Testis (tissue), 3 donors: ENCODE results near the gene ERCC6L2. TPM values are rescaled to one million over a fixed set of nuclear protein-coding genes. Genes with fewer than 3 reads are reported as not detected.

Source experiments
- DNase-seq: peaks from one replicate; pipeline ENCODE4 v3.0.0-alpha.2; 2019
- H3K27ac ChIP-seq, 2 donors: fragments of 200-600 bp; sonication (generic); one replicate each; pipeline ENCODE4 v1.5.1; 2019
- H3K27me3 ChIP-seq: fragments of 200-600 bp; sonication (generic); one replicate; pipeline ENCODE4 v1.5.1; 2019
- H3K36me3 ChIP-seq: fragments of 200-600 bp; sonication (generic); one replicate; pipeline ENCODE4 v1.5.1; 2017; ENCODE audit warnings: low read depth; ENCODE audit errors: missing control alignments
- H3K4me1 ChIP-seq: fragments of 200-600 bp; sonication (generic); one replicate; pipeline ENCODE4 v1.5.1; 2019
- H3K4me3 ChIP-seq, 2 donors: fragments of 200-600 bp; sonication (generic); one replicate each; pipeline ENCODE4 v1.5.1; 2017 to 2019
- H3K9me3 ChIP-seq: fragments of 200-600 bp; sonication (generic); one replicate; pipeline ENCODE4 v1.5.1; 2017
- POLR2A ChIP-seq: fragments of 450-650 bp; IDR thresholded peaks from one replicate; pipeline ENCODE4 v1.6.1; 2017; ENCODE audit warnings: antibody characterized with exemption, mild to moderate bottlenecking, moderate library complexity
- WGBS, 2 donors: methylation state at CpG; one replicate each; pipeline ENCODE4 v1.1.5; 2018; 5-methylcytosine and 5-hydroxymethylcytosine counted together
- intact Hi-C: fragments of 100-400 bp; cut with DNase I; formaldehyde crosslinking; loops from one replicate; pipeline ENCODE4 v1.15.1; 2023; ENCODE audit warnings: low total_unique reads
- polyA plus RNA-seq: library from polyadenylated mRNA; stranded (reverse); fragments of 350-450 nt; fragmentation: Illumina TruSeq; extraction: RNeasy Lipid Tissue Mini Kit (QIAGEN cat#74804); gene quantifications from one replicate; pipeline ENCODE4 v1.2.3, GENCODE V29; 2014; ENCODE audit warnings: low read depth, low replicate concordance; ENCODE audit not compliant: insufficient read depth
- total RNA-seq, 2 donors: library from RNA; depleted of rRNA; stranded (reverse); fragments of >200 nt; gene quantifications; one replicate each; pipeline ENCODE4 v1.2.3, GENCODE V29; 2016
- TF ChIP-seq, protein P1 (sequence below), 3 experiments: fragments of 450-650 bp in 2 of 3; fragments of 200-600 bp in 1 of 3; sonication (generic) in 1 of 3; IDR thresholded peaks; one replicate each; pipeline ENCODE4 v1.5.1; 2016 to 2019; ENCODE audit warnings: antibody characterized with exemption in 3 of 3, mild to moderate bottlenecking in 2 of 3, moderate library complexity in 1 of 3

ERCC6L2 gene
- total and polyA plus RNA-seq, 3 donors from 2014 or later = 14.8 to 100 (median 83.9) TPM

DNA sequence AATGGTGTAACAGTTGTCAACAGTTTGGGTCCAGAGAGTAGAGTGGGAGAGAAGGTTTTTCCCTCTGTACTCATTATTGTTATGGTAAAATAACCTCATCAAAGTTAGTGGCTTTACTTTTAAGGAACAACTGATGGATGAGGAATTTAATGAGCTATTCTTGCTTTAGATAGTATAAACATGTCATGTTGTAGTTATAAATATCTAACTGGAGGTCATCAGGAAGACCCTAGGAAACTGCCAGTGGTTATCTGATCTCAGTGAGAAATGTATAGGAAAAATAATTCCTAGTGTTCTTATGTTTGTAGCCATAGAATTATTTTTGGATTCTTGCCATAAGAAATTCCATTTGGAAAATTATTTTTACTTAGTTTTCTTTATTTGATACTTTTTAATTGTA lies 4.1 kb downstream of the ERCC6L2 start:
- no peaks in the 10 kb centered on the region for H3K9me3 ChIP-seq
- intact Hi-C loops = loop anchor here (10.0 kb wide), 1 partner anchor 365 kb away; the partner anchor contains the start of gene PTCH1
- DNase-seq = no peak
- no peak for TF ChIP-seq POLR2A
- TF ChIP-seq, protein P1, sequence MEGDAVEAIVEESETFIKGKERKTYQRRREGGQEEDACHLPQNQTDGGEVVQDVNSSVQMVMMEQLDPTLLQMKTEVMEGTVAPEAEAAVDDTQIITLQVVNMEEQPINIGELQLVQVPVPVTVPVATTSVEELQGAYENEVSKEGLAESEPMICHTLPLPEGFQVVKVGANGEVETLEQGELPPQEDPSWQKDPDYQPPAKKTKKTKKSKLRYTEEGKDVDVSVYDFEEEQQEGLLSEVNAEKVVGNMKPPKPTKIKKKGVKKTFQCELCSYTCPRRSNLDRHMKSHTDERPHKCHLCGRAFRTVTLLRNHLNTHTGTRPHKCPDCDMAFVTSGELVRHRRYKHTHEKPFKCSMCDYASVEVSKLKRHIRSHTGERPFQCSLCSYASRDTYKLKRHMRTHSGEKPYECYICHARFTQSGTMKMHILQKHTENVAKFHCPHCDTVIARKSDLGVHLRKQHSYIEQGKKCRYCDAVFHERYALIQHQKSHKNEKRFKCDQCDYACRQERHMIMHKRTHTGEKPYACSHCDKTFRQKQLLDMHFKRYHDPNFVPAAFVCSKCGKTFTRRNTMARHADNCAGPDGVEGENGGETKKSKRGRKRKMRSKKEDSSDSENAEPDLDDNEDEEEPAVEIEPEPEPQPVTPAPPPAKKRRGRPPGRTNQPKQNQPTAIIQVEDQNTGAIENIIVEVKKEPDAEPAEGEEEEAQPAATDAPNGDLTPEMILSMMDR (IDR thresholded peaks at IDR 0.05) = no peak
- H3K36me3 ChIP-seq = no peaks in the 10 kb centered on the region
- peaks cover 6% of the 10 kb centered on the region for H3K4me1 ChIP-seq
- no peak overlapping the region for H3K4me3 ChIP-seq
- no peak overlapping the region for H3K27ac ChIP-seq
- no peaks in the 10 kb centered on the region for H3K27me3 ChIP-seq

DNA sequence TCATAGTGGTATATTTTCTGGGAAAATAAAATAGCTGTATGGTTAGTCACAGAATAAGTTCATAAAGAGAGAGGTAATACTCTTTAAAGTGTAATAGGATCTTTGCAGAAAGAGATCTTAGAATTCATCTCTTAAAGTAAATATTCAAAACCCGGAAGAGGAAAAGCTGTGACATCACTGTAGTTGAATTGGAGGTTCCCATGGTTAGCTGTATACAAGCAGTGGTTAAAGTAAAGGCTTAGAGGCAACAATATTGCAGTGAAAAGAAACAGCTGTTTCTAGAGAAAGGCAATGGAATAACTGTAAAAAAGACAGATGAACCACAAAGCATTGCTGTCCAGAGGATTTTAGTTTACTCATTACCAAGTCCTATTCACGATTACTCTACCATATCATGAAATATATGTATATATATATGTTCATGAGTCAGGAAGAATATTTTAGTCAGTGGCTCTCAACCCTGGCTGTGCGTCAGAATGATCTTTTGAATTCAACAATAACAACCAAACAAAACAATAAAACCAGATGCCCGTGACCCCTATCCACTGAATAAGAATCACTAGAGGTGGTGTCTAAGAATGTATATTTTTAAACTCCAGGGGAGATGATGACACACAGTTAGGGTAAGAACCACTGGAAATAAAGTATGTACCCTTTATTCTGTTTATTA lies 4.7 kb downstream of the ERCC6L2 start:
- DNase-seq = no peak
- H3K27ac ChIP-seq = no peak overlapping the region
- WGBS, 2 donors = 67 to 80% methylated on average over 4 of the region's 4 CpGs

DNA sequence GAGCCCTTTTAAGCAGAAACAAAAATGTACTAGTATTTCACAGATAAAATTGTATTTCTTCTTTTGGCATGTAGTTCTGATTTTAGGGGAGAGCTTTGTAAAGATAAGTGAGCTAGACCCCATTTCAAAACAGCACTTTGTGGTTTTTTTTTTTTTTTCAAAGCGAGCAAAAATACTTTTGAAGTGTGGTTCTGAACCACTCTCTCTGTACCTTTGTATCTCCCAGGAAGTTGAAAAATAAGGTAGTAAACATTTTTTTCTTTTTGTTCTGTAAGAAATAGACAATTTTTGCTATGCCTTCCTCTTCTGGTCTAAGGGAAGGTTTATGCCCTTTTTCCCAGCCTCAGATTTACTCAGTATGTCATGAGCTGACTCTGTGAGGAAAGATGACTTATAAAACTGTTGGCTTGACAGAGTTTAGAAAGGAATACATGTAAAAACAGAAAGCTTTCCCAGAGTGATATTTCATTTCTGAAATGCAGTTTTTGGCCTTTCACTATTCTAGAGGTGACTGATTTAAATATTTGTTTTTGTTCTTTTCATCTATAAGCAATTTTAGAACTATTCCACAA lies 12.5 kb downstream of the ERCC6L2 start:
- Histone ChIP-seq H3K9me3 (no peaks in the 10 kb centered on the region), H3K27me3 (no peaks in the 10 kb centered on the region), H3K4me3 (no peak overlapping the region), H3K27ac (no peak overlapping the region), H3K4me1 (no peaks in the 10 kb centered on the region), H3K36me3 (no peaks in the 10 kb centered on the region)
- 68 to 82% methylated on average over 1 of the region's 1 CpG for WGBS, 2 donors
- no peak for DNase-seq
- TF ChIP-seq POLR2A = no peak
- intact Hi-C loops = no loop called here

More for the DNA sequence above, 4.7 kb downstream of the ERCC6L2 start:
- TF ChIP-seq, protein P1 (IDR thresholded peaks at IDR 0.05) = no peak
- no peak for TF ChIP-seq POLR2A
- Histone ChIP-seq H3K4me1 (peaks cover 5% of the 10 kb centered on the region), H3K36me3 (no peaks in the 10 kb centered on the region), H3K27me3 (no peaks in the 10 kb centered on the region), H3K4me3 (no peak overlapping the region), H3K9me3 (no peaks in the 10 kb centered on the region)
- intact Hi-C loops = no loop called here

DNA sequence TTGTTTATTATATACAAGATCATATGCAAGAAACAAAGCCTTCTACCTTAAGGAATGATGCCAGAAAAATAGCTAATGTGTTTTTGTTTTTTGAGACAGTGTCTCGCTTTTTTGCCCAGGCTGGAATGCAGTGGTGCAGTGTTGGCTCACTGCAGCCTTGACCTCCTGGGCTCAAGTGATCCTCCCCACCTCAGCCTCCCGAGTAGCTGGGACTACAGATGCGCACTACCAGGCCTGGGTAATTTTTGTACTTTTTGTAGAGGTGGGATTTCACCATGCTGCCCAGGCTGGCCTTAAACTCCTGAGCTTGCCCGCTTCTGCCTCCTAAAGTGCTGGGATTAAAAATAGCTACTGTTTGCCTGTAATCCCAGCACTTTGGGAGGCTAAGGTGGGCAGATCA lies 15.1 kb downstream of the ERCC6L2 start:
- no peaks in the 10 kb centered on the region for H3K9me3 ChIP-seq
- WGBS, 2 donors = 71 to 82% methylated on average over 4 of the region's 4 CpGs

DNA sequence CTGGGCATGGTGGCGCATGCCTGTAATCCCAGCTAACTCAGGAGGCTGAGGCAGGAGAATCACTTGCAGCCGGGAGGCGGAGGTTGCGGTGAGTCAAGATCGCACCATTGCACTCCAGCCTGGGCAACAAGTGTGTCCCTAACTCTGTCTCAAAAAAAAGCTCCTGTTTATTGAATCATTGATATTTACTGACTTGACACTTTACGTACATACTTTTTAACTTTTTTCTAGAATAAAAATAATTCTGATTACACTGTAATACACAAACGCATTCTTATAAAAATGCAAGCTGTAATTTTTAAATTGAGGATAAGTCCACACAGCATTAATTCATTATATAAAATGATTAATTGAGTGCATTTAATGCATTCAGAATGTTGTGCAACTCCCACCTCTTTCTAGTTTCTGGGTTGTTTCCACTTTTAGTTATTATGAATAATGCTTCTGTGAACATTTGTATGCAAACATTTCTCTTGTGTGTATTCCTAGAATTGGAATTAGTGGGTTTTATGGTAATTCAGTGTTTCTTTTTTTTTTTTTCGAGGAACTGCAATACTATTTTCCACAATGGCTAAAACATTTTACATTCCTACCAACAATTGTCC lies 15.7 kb downstream of the ERCC6L2 start:
- no peak for TF ChIP-seq POLR2A
- TF ChIP-seq, protein P1 (IDR thresholded peaks at IDR 0.05) = no peak
- H3K4me3 ChIP-seq = no peak overlapping the region
- no peaks in the 10 kb centered on the region for H3K27me3 ChIP-seq
- H3K9me3 ChIP-seq = no peaks in the 10 kb centered on the region
- no peak for DNase-seq
- H3K27ac ChIP-seq = no peak overlapping the region
- no peaks in the 10 kb centered on the region for H3K4me1 ChIP-seq
- WGBS, 2 donors = 92 to 96% methylated on average over 8 of the region's 8 CpGs
- intact Hi-C loops = no loop called here
- no peaks in the 10 kb centered on the region for H3K36me3 ChIP-seq

More for the DNA sequence above, 15.1 kb downstream of the ERCC6L2 start:
- DNase-seq = no peak
- intact Hi-C loops = no loop called here
- TF ChIP-seq, protein P1 (IDR thresholded peaks at IDR 0.05) = no peak
- TF ChIP-seq POLR2A = no peak
- no peaks in the 10 kb centered on the region for H3K4me1 ChIP-seq
- H3K4me3 ChIP-seq = no peak overlapping the region
- no peaks in the 10 kb centered on the region for H3K36me3 ChIP-seq
- no peak overlapping the region for H3K27ac ChIP-seq
- H3K27me3 ChIP-seq = no peaks in the 10 kb centered on the region
